Nephron (organoid): ENCODE measurements around the gene VILL.

Experiments
- H3K27ac Mint-ChIP-seq, 3 experiments: 2 replicates each; pipeline ENCODE4 v1.8.0; 2020; ENCODE audit warnings: mixed read lengths in 3 of 3, mild to moderate bottlenecking in 2 of 3, moderate library complexity in 1 of 3
- H3K27me3 Mint-ChIP-seq: 2 replicates; pipeline ENCODE4 v1.8.0; 2021; ENCODE audit warnings: low read depth, mild to moderate bottlenecking, moderate library complexity, mixed read lengths
- H3K36me3 Mint-ChIP-seq: 2 replicates; pipeline ENCODE4 v1.8.0; 2020; ENCODE audit warnings: low read depth, mixed read lengths
- H3K4me1 Mint-ChIP-seq: 2 replicates; pipeline ENCODE4 v1.8.0; 2020; ENCODE audit warnings: mixed read lengths
- H3K4me3 Mint-ChIP-seq, 3 experiments: 2 replicates each; pipeline ENCODE4 v1.8.0; 2020; ENCODE audit warnings: mild to moderate bottlenecking in 3 of 3, mixed read lengths in 3 of 3, moderate library complexity in 2 of 3
- H3K9me3 Mint-ChIP-seq: 2 replicates; pipeline ENCODE4 v1.8.0; 2020; ENCODE audit warnings: mixed read lengths
- CTCF ChIP-seq, 3 experiments: fragments of 200-600 bp; sonication (generic); IDR thresholded peaks; one replicate each; pipeline ENCODE4 v1.5.0; 2021; ENCODE audit warnings: antibody characterized with exemption in 3 of 3; ENCODE audit not compliant: unreplicated experiment in 3 of 3

Gene VILL

GRCh38 chr3:37956723-37957538 lies 33.7 kb upstream of the VILL start:
- Mint-ChIP-seq H3K4me1 (peaks cover 40% of the 10 kb centered on the region), H3K27me3 (no peaks in the 10 kb centered on the region), H3K27ac (peak overlapping the region; percentile 93 to 97 (median 93)), H3K4me3 (peak overlapping the region in 1 of 3 experiments; percentile 24), H3K9me3 (peaks cover under 1% of the 10 kb centered on the region), H3K36me3 (peaks cover 35% of the 10 kb centered on the region)
- TF ChIP-seq CTCF (IDR thresholded peaks at IDR 0.05; ENCODE audit: unreplicated experiment in 3 of 3): no peak

- Mint-ChIP-seq H3K36me3 (peaks cover 29% of the 10 kb centered on the region), H3K27me3 (no peaks in the 10 kb centered on the region), H3K9me3 (no peaks in the 10 kb centered on the region), H3K4me3 (no peak overlapping the region), H3K4me1 (peaks cover 46% of the 10 kb centered on the region), H3K27ac (peak overlapping the region; percentile 93 to 97 (median 93))
- no peak for TF ChIP-seq CTCF (IDR thresholded peaks at IDR 0.05; ENCODE audit: unreplicated experiment in 3 of 3)
Observed at GRCh38 chr3:37957539-37957936, 33.0 kb upstream of the VILL start.

GRCh38 chr3:37961622-37962431 lies 28.8 kb upstream of the VILL start:
- Mint-ChIP-seq H3K4me1 (peaks cover 61% of the 10 kb centered on the region), H3K36me3 (peaks cover 14% of the 10 kb centered on the region), H3K27ac (peak overlapping the region; percentile 75 to 97 (median 89)), H3K27me3 (no peaks in the 10 kb centered on the region), H3K4me3 (no peak overlapping the region), H3K9me3 (no peaks in the 10 kb centered on the region)
- no peak for TF ChIP-seq CTCF (IDR thresholded peaks at IDR 0.05; ENCODE audit: unreplicated experiment in 3 of 3)

GRCh38 chr3:37963016-37963415 lies 27.6 kb upstream of the VILL start:
- no peaks in the 10 kb centered on the region for H3K27me3 Mint-ChIP-seq
- H3K36me3 Mint-ChIP-seq: peaks cover 16% of the 10 kb centered on the region
- no peak for TF ChIP-seq CTCF (IDR thresholded peaks at IDR 0.05; ENCODE audit: unreplicated experiment in 3 of 3)
- H3K4me3 Mint-ChIP-seq: peak overlapping the region in 2 of 3 experiments; percentile 39 to 57
- peak overlapping the region; percentile 94 to 97 (median 97) for H3K27ac Mint-ChIP-seq
- H3K9me3 Mint-ChIP-seq: no peaks in the 10 kb centered on the region
- H3K4me1 Mint-ChIP-seq: peaks cover 54% of the 10 kb centered on the region

- TF ChIP-seq CTCF (IDR thresholded peaks at IDR 0.05; ENCODE audit: unreplicated experiment in 3 of 3): no peak
- Mint-ChIP-seq H3K27ac (peak overlapping the region; percentile 94 to 97 (median 97)), H3K36me3 (peaks cover 22% of the 10 kb centered on the region), H3K4me3 (no peak overlapping the region), H3K27me3 (no peaks in the 10 kb centered on the region), H3K4me1 (peaks cover 59% of the 10 kb centered on the region), H3K9me3 (no peaks in the 10 kb centered on the region)
Observed at GRCh38 chr3:37963635-37964034, 27.0 kb upstream of the VILL start.
